DMS53 treated with DMSO at 0.1 percent for 48 hours (cell line): ENCODE results near the gene COL4A2.
A peak's percentile ranks its signal among the peaks of the same experiment; 100 is the strongest.

ENCODE experiments used
- DNase-seq: peaks from one replicate; lab custom pipeline; 2025; ENCODE audit not compliant: unreplicated experiment; lab: John Stamatoyannopoulos, UW

Gene COL4A2

GRCh38 chr13:110414283-110414682 lies 107.2 kb downstream of the COL4A2 start:
- DNase-seq: no peak

GRCh38 chr13:110414931-110415330 lies 107.8 kb downstream of the COL4A2 start:
- DNase-seq: no peak

- DNase-seq: no peak
Observed at GRCh38 chr13:110415669-110416068, 108.6 kb downstream of the COL4A2 start.

GRCh38 chr13:110416131-110417025 lies 109.3 kb downstream of the COL4A2 start:
- DNase-seq: no peak

GRCh38 chr13:110418944-110419343 lies 111.9 kb downstream of the COL4A2 start:
- DNase-seq: no peak

- DNase-seq: no peak
Observed at GRCh38 chr13:110419381-110419791, 112.3 kb downstream of the COL4A2 start.

GRCh38 chr13:110419946-110420345 lies 112.9 kb downstream of the COL4A2 start:
- no peak for DNase-seq

- no peak for DNase-seq
Observed at GRCh38 chr13:110420626-110421025, 113.5 kb downstream of the COL4A2 start.

GRCh38 chr13:110421061-110421460 lies 114.0 kb downstream of the COL4A2 start:
- no peak for DNase-seq

GRCh38 chr13:110421696-110422385 lies 114.8 kb downstream of the COL4A2 start:
- DNase-seq: no peak

- DNase-seq: no peak
Observed at GRCh38 chr13:110422913-110423688, 116.0 kb downstream of the COL4A2 start.

- no peak for DNase-seq
Observed at GRCh38 chr13:110423689-110424302, 116.7 kb downstream of the COL4A2 start.

GRCh38 chr13:110424569-110425443 lies 117.7 kb downstream of the COL4A2 start:
- no peak for DNase-seq

GRCh38 chr13:110425444-110425780 lies 118.3 kb downstream of the COL4A2 start:
- no peak for DNase-seq

GRCh38 chr13:110426735-110427134 lies 119.7 kb downstream of the COL4A2 start:
- DNase-seq: peak; percentile 28

GRCh38 chr13:110428313-110428712 lies 121.2 kb downstream of the COL4A2 start:
- DNase-seq: no peak

- DNase-seq: no peak
Observed at GRCh38 chr13:110430391-110431336, 123.6 kb downstream of the COL4A2 start.

GRCh38 chr13:110431425-110432294 lies 124.6 kb downstream of the COL4A2 start:
- no peak for DNase-seq
